ENCODE data around the gene ZSWIM8.

DNA sequence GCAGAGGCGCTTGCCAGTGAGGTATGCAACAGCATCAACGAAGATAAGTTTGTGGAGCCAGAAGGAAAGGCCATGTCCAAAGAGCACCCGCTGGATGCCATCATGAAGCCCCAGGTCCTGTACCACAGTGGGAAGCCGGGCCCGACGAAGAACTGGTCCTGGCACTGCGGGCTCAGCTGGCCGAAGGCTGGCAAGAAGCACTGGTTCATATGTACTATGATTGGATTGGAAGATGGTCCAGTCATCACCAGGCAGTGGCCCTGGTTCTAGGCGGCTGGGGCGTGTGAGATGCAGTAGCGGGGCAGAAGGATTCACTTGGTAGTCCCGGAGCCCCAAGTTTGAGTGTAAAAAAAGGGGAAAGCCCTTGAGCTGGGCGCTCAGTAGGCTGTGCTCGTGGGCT is 22.1 kb downstream of the ZSWIM8 start:
- TF ChIP-seq ESRRA (IDR thresholded peaks at IDR 0.05; ENCODE audit: borderline replicate concordance, low read length) (no peak), CBX8 (IDR thresholded peaks at IDR 0.05) (no peak), POLR2A (IDR thresholded peaks at IDR 0.05; ENCODE audit: low read length) (no peak)
- TF ChIP-seq, protein P1, sequence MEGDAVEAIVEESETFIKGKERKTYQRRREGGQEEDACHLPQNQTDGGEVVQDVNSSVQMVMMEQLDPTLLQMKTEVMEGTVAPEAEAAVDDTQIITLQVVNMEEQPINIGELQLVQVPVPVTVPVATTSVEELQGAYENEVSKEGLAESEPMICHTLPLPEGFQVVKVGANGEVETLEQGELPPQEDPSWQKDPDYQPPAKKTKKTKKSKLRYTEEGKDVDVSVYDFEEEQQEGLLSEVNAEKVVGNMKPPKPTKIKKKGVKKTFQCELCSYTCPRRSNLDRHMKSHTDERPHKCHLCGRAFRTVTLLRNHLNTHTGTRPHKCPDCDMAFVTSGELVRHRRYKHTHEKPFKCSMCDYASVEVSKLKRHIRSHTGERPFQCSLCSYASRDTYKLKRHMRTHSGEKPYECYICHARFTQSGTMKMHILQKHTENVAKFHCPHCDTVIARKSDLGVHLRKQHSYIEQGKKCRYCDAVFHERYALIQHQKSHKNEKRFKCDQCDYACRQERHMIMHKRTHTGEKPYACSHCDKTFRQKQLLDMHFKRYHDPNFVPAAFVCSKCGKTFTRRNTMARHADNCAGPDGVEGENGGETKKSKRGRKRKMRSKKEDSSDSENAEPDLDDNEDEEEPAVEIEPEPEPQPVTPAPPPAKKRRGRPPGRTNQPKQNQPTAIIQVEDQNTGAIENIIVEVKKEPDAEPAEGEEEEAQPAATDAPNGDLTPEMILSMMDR (IDR thresholded peaks at IDR 0.05): no peak
- TF ChIP-seq, protein P2, sequence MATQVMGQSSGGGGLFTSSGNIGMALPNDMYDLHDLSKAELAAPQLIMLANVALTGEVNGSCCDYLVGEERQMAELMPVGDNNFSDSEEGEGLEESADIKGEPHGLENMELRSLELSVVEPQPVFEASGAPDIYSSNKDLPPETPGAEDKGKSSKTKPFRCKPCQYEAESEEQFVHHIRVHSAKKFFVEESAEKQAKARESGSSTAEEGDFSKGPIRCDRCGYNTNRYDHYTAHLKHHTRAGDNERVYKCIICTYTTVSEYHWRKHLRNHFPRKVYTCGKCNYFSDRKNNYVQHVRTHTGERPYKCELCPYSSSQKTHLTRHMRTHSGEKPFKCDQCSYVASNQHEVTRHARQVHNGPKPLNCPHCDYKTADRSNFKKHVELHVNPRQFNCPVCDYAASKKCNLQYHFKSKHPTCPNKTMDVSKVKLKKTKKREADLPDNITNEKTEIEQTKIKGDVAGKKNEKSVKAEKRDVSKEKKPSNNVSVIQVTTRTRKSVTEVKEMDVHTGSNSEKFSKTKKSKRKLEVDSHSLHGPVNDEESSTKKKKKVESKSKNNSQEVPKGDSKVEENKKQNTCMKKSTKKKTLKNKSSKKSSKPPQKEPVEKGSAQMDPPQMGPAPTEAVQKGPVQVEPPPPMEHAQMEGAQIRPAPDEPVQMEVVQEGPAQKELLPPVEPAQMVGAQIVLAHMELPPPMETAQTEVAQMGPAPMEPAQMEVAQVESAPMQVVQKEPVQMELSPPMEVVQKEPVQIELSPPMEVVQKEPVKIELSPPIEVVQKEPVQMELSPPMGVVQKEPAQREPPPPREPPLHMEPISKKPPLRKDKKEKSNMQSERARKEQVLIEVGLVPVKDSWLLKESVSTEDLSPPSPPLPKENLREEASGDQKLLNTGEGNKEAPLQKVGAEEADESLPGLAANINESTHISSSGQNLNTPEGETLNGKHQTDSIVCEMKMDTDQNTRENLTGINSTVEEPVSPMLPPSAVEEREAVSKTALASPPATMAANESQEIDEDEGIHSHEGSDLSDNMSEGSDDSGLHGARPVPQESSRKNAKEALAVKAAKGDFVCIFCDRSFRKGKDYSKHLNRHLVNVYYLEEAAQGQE (IDR thresholded peaks at IDR 0.05): no peak
